Measurements from ENCODE around the gene PPP1R16B.
"Not testable (repeated sequence)": the region's sequence is repeated elsewhere in the genome, so short reads cannot be mapped to it uniquely, and the experiment has no call there.

Gene PPP1R16B

DNA sequence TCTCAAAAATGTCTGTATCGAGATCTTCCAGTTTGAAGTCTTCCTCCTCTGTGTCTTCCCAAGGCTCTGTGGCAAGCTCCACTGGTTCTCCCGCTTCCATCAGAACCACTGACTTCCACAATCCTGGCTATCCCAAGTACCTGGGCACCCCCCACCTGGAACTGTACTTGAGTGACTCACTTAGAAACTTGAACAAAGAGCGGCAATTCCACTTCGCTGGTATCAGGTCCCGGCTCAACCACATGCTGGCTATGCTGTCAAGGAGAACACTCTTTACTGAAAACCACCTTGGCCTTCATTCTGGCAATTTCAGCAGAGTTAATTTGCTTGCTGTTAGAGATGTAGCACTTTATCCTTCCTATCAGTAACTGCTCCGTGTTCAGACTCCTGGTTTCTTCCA lies 146.7 kb downstream of the PPP1R16B start:
- H3K9ac ChIP-seq (ENCODE audit: low read depth, low read length) = no peak overlapping the region
- H3K36me3 ChIP-seq (ENCODE audit: insufficient read depth, low read depth, low read length) = peaks cover 76% of the 10 kb centered on the region
- H3K27me3 ChIP-seq (ENCODE audit: insufficient read depth, low read length) = no peaks in the 10 kb centered on the region
- H3K4me1 ChIP-seq (ENCODE audit: insufficient read depth, low read length) = no peaks in the 10 kb centered on the region
- H3K27ac ChIP-seq (ENCODE audit: low read length) = no peak overlapping the region
- H3K4me3 ChIP-seq (ENCODE audit: low read length) = no peak overlapping the region
- H3K9me3 ChIP-seq (ENCODE audit: insufficient read depth, low read depth, low read length) = no peaks in the 10 kb centered on the region

DNA sequence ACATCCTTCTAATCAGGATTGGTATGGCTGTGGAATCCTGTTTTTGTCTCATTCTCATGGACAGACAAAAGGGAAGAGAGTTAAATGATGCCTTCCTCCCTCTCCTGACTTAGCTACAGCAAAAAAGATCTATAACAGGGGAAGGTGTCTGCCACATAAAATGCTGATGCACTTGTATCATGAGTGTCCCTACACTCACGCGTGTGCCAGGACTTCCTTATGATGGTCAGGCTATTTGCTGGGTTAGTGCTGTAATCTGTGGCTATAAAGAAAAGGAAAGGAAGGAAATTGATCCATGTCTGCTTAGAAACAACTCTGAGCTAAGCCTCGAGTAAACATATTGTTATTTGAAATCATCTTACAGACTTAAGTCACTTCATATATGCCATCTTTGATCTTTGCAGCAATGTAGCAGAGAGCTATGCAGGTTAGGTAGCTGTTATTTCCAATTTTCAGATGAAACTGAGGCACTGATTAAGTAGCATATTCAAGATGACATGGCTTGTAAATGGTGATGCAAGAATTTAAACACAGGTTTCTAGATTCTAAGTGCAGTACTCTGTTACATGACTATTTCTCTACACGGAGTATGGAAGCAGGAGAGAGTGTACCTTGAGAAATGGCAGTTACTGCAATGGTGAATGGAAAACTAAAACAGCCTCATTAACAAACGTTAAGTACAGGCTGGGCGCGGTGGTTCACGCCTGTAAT lies 148.3 kb downstream of the PPP1R16B start:
- Histone ChIP-seq H3K27ac (ENCODE audit: low read length) (no peak overlapping the region), H3K4me3 (ENCODE audit: low read length) (no peak overlapping the region), H3K4me1 (ENCODE audit: insufficient read depth, low read length) (no peaks in the 10 kb centered on the region), H3K27me3 (ENCODE audit: insufficient read depth, low read length) (no peaks in the 10 kb centered on the region), H3K9me3 (ENCODE audit: insufficient read depth, low read depth, low read length) (no peaks in the 10 kb centered on the region), H3K9ac (ENCODE audit: low read depth, low read length) (no peak overlapping the region), H3K36me3 (ENCODE audit: insufficient read depth, low read depth, low read length) (peaks cover 60% of the 10 kb centered on the region)

DNA sequence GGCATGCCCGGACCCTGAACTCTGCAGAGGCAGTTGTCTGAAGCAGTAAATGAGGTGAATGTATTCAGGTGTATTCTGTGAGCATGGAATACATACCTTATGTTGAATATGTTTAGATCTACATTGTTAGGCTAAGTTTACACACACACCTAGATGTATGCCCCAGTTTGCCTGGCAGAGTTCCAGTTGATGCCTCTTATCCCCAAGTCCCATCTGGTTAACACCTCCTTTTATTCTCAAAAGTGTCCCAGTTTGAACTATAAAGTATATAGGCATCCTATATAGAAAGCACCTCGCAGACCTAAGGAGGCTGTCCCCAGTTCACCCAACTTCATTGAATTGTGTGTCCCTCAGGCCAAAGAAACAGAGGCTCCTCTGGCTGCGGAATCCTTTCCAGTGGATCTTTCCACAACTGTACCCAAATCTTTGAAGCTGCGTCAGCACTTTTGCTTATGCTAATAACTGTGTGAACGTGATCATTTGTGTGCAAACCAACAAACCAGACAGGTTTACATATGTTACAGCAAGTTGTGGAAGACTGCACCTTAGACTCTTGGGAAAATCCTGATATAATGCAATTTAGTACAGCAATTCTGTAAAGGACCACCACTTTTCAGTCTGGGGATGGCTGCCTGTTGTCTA lies 151.9 kb downstream of the PPP1R16B start:
- no peak overlapping the region for H3K4me3 ChIP-seq (ENCODE audit: low read length)
- no peak overlapping the region for H3K27ac ChIP-seq (ENCODE audit: low read length)
- peaks cover 24% of the 10 kb centered on the region for H3K36me3 ChIP-seq (ENCODE audit: insufficient read depth, low read depth, low read length)
- peaks cover 5% of the 10 kb centered on the region; the same call in 1 of the 2 replicates for H3K4me1 ChIP-seq (ENCODE audit: insufficient read depth, low read length)
- H3K9me3 ChIP-seq (ENCODE audit: insufficient read depth, low read depth, low read length) = no peaks in the 10 kb centered on the region
- no peaks in the 10 kb centered on the region for H3K27me3 ChIP-seq (ENCODE audit: insufficient read depth, low read length)
- no peak overlapping the region for H3K9ac ChIP-seq (ENCODE audit: low read depth, low read length)

DNA sequence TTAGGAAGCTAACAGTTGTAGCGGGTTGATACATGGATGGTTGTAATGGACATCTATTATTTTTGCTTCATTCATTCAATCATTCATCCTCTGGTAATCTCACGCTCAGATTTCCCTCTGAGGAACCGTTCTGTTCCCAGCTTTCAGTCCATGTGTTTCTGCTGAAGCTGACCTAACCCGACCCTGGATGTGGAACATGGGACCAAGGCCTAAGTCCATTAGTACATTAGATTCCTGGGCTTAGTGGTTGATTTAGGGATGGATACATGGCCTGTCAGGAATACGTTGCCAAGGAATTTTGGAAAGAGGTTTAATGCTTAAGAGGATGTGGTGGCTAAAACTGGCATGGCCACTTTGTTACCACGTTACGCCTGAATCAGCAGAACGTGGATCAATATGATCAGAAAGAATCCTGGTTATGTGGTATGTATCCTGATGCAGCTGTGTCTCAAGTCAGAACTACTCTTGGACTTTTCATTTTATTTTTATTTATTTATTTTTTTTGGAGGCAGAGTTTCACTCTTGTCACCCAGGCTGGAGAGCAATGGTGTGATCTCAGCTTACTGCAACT lies 152.5 kb downstream of the PPP1R16B start:
- Histone ChIP-seq H3K9ac (ENCODE audit: low read depth, low read length) (no peak overlapping the region), H3K4me3 (ENCODE audit: low read length) (no peak overlapping the region), H3K9me3 (ENCODE audit: insufficient read depth, low read depth, low read length) (no peaks in the 10 kb centered on the region), H3K27me3 (ENCODE audit: insufficient read depth, low read length) (no peaks in the 10 kb centered on the region), H3K4me1 (ENCODE audit: insufficient read depth, low read length) (peaks cover 5% of the 10 kb centered on the region; the same call in 1 of the 2 replicates), H3K36me3 (ENCODE audit: insufficient read depth, low read depth, low read length) (peaks cover 18% of the 10 kb centered on the region), H3K27ac (ENCODE audit: low read length) (no peak overlapping the region)

DNA sequence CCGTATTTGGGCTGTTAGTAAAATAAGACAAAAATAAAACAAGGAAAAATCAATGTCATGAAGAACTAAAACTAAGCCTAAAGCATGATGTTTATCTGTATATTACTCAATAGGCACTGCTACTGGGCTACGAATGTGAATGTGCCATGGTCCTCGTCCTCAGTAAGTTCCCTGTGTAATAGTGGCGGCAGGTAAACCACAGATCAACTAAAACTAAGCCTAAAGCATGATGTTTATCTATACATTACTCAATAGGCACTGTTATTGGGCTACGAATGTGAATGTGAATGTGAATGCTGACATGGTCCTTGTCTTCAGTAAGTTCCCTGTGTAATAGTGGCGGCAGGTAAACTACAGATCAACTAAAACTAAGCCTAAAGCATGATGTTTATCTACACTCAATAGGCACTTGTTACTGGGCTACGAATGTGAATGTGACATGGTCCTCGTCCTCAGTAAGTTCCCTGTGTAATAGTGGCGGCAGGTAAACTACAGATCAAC lies 154.7 kb downstream of the PPP1R16B start:
- not testable (repeated sequence) for H3K27me3 ChIP-seq (ENCODE audit: insufficient read depth, low read length); H3K36me3 ChIP-seq (ENCODE audit: insufficient read depth, low read depth, low read length); H3K9me3 ChIP-seq (ENCODE audit: insufficient read depth, low read depth, low read length); H3K4me1 ChIP-seq (ENCODE audit: insufficient read depth, low read length); H3K27ac ChIP-seq (ENCODE audit: low read length); H3K4me3 ChIP-seq (ENCODE audit: low read length); H3K9ac ChIP-seq (ENCODE audit: low read depth, low read length)

DNA sequence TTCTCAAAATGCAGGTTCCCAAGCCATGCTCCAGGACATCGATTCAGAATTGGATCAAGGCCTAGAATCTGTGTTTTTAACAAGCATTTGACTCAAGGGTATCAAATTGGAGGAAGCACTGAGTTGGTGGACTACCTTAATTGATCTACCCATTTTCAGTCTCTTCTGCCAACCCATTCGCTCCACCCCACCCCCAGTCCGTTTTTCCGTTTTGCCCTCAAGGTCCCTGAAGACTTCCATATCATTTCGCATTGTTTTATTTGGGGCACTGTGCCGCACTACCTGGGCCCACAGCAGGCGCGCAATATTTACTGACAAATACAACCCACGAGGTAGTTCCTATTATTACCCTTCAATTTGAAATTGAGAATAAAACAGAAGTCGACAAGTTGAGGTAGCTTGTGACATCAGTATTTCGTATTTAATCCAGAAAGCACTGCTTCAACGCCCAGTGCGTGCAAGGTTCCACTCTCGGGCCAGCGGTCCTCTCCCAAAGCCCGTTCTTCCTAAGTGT lies 156.1 kb downstream of the PPP1R16B start:
- peak overlapping the region; percentile 99 for H3K27ac ChIP-seq (ENCODE audit: low read length)
- peaks cover 20% of the 10 kb centered on the region; the same call in 1 of the 2 replicates for H3K36me3 ChIP-seq (ENCODE audit: insufficient read depth, low read depth, low read length)
- H3K9ac ChIP-seq (ENCODE audit: low read depth, low read length) = peak overlapping the region; percentile 99
- peak overlapping the region; percentile 96 for H3K4me3 ChIP-seq (ENCODE audit: low read length)
- peaks cover 9% of the 10 kb centered on the region; the same call in 1 of the 2 replicates for H3K4me1 ChIP-seq (ENCODE audit: insufficient read depth, low read length)
- no peaks in the 10 kb centered on the region for H3K9me3 ChIP-seq (ENCODE audit: insufficient read depth, low read depth, low read length)
- no peaks in the 10 kb centered on the region for H3K27me3 ChIP-seq (ENCODE audit: insufficient read depth, low read length)

DNA sequence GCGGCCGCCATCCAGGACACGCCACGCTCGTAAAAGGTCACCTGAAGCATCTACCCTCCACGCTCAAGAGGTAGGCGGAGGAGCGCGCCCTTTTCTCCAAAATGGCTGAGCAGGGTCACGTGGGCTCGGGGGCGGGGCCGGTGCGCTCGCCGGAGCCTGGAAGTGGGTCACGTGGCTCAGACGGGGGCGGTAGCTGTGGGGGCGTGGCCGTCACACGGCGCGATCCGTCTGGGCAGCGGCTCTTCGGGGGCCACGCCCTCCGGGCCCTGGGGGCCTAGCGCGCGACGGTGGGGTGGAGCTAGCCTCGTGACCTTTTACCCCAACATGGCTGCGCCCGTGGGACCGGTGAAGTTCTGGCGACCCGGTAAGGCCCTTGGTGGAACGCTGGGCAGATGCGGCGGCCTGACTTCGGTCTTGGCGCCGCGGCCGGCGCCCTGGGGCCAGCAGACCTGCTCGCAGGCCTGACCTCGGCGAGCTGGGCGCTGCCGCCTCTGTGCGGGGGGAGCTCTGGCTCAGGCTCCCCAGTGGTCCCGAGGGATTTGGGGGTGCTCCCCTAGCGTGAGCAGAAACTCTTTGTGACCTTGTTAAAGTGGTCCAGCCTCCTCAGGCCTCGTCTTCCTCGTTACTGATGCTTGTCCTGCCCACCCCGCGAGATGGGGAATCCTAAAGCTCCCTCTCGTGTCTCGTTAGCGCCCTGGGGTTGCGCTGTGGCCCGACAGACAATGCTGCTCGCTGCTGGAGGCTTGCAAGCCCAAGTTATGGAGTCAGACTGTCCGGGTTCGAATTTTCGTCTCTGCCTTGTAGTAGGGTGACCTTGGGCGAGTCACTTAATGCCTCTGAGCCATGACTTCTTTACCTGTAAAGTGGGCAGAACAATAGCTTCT lies 156.8 kb downstream of the PPP1R16B start, which contains the start of gene DHX35:
Gene DHX35 (plus strand): TSS at position 301 of the 884 bp plus-strand sequence. CDS start 24 bp downstream, at position 325.
- Histone ChIP-seq H3K27me3 (ENCODE audit: insufficient read depth, low read length) (no peaks in the 10 kb centered on the region), H3K9ac (ENCODE audit: low read depth, low read length) (peak within 1 kb of the TSS; percentile 99), H3K9me3 (ENCODE audit: insufficient read depth, low read depth, low read length) (no peaks in the 10 kb centered on the region), H3K27ac (ENCODE audit: low read length) (peak within 1 kb of the TSS; percentile 99), H3K4me3 (ENCODE audit: low read length) (peak within 1 kb of the TSS; percentile 96), H3K36me3 (ENCODE audit: insufficient read depth, low read depth, low read length) (peaks cover 23% of the 10 kb centered on the region; the same call in 1 of the 2 replicates), H3K4me1 (ENCODE audit: insufficient read depth, low read length) (peaks cover 9% of the 10 kb centered on the region; the same call in 1 of the 2 replicates)

DNA sequence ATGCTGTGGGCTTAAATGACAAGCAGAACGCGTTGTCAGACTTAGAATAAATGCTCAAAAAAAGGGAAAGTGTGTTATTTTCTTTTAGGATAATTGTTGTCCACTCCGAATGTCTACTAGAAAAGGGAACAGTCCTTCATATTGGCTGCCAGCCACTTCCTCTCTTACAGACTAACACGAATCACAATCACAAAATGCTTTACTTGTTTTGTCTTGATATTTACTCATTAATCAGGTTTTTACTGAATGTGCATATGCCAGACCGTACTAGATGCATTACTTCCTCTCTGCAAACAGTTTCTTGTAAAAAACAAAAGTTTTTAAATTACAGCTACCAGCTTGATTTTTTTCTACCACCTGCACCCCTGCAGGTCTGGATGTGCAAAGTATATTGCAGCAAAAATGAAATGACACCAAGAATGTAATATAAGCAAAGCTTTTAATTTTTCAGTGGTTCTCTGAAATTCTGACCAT lies 157.5 kb downstream of the PPP1R16B start:
- Histone ChIP-seq H3K9ac (ENCODE audit: low read depth, low read length) (peak overlapping the region; percentile 99), H3K4me1 (ENCODE audit: insufficient read depth, low read length) (peaks cover 9% of the 10 kb centered on the region; the same call in 1 of the 2 replicates), H3K4me3 (ENCODE audit: low read length) (peak overlapping the region; percentile 96), H3K27ac (ENCODE audit: low read length) (peak overlapping the region; percentile 90), H3K36me3 (ENCODE audit: insufficient read depth, low read depth, low read length) (peaks cover 26% of the 10 kb centered on the region; the same call in 1 of the 2 replicates), H3K27me3 (ENCODE audit: insufficient read depth, low read length) (no peaks in the 10 kb centered on the region), H3K9me3 (ENCODE audit: insufficient read depth, low read depth, low read length) (no peaks in the 10 kb centered on the region)

DNA sequence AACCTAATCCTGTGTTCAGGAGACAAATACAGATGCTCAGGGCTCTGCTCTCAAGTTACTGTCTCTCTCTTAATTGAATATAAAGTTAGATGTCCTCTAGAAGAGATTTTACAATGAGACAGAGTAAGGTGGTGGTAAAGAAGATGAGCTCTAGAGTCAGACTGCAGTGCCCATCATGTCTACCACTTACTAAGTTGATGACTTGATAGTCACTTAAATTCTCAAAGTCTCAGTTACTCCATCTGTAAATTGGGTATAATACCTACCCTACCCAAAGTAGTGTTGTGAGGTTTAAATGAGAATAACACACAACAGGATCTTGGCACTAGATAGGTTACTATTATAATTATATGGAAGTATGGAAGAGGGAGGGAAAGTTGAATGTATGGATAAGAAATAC lies 158.2 kb downstream of the PPP1R16B start:
- peak overlapping the region; percentile 96; the same call in 1 of the 2 replicates for H3K4me3 ChIP-seq (ENCODE audit: low read length)
- peak overlapping the region; percentile 99; the same call in 1 of the 2 replicates for H3K9ac ChIP-seq (ENCODE audit: low read depth, low read length)
- H3K36me3 ChIP-seq (ENCODE audit: insufficient read depth, low read depth, low read length) = peaks cover 26% of the 10 kb centered on the region; the same call in 1 of the 2 replicates
- H3K4me1 ChIP-seq (ENCODE audit: insufficient read depth, low read length) = peaks cover 9% of the 10 kb centered on the region; the same call in 1 of the 2 replicates
- H3K27me3 ChIP-seq (ENCODE audit: insufficient read depth, low read length) = no peaks in the 10 kb centered on the region
- no peaks in the 10 kb centered on the region for H3K9me3 ChIP-seq (ENCODE audit: insufficient read depth, low read depth, low read length)
- H3K27ac ChIP-seq (ENCODE audit: low read length) = no peak overlapping the region

DNA sequence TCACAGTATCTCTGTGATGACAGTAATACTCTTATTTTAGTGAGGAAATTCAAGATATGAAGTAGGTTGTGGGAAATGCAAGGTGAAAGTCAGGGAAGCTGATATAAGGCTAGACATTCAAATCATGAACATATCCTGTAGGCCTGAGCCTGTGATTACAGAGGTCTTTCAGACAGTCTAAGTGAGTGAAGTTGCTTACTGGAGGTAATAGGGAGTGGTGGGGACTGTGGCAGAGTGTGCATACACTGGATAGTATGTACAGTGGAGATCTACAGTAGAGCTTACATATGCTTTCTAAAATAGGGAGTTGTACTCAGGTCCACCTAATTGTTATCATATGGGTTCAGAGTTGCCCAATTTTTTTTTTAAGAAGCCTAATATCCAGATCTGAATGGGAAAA lies 159.8 kb downstream of the PPP1R16B start:
- Histone ChIP-seq H3K36me3 (ENCODE audit: insufficient read depth, low read depth, low read length) (peaks cover 42% of the 10 kb centered on the region), H3K4me3 (ENCODE audit: low read length) (no peak overlapping the region), H3K27me3 (ENCODE audit: insufficient read depth, low read length) (no peaks in the 10 kb centered on the region), H3K4me1 (ENCODE audit: insufficient read depth, low read length) (peaks cover 9% of the 10 kb centered on the region; the same call in 1 of the 2 replicates), H3K27ac (ENCODE audit: low read length) (no peak overlapping the region), H3K9me3 (ENCODE audit: insufficient read depth, low read depth, low read length) (no peaks in the 10 kb centered on the region), H3K9ac (ENCODE audit: low read depth, low read length) (no peak overlapping the region)

Measured in iPS-20b (cell line).